HG02852 (cell line): Measurements from ENCODE around the gene TSPY1.
"Not testable (repeated sequence)": the region's sequence is repeated elsewhere in the genome, so short reads cannot be mapped to it uniquely, and the experiment has no call there.

ENCODE experiments used
- ATAC-seq: cut with Tn5 transposase; IDR thresholded peaks from one replicate; pipeline ENCODE4 v1.9.1; 2021; ENCODE audit warnings: mild to moderate bottlenecking, moderate library complexity; ENCODE audit not compliant: unreplicated experiment

The TSPY1 gene, protein sequence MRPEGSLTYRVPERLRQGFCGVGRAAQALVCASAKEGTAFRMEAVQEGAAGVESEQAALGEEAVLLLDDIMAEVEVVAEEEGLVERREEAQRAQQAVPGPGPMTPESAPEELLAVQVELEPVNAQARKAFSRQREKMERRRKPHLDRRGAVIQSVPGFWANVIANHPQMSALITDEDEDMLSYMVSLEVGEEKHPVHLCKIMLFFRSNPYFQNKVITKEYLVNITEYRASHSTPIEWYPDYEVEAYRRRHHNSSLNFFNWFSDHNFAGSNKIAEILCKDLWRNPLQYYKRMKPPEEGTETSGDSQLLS

DNA sequence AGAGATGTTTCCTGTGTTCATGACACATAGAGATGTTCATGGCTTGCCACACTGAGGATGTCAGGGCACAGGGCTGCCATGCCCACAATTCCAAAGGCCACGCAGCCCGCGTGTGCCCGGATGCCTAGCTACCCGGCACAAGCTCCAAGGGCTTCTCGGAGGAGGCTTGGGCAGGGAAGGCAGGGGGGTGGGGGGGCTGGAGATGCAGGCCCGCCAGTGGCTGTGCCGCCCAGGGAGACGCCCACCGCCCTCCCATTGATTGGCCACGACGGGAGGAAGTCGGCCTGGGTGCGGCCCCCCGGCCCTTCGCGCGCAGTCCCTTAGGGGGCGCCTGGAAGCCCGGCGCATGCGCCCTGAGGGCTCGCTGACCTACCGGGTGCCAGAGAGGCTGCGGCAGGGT lies at the start of gene TSPY1:
Gene TSPY1, plus strand, starts transcription at position 301 of the 400 bp plus-strand sequence. Its CDS starts 46 bp downstream, at position 347.
- not testable (repeated sequence) for ATAC-seq

DNA sequence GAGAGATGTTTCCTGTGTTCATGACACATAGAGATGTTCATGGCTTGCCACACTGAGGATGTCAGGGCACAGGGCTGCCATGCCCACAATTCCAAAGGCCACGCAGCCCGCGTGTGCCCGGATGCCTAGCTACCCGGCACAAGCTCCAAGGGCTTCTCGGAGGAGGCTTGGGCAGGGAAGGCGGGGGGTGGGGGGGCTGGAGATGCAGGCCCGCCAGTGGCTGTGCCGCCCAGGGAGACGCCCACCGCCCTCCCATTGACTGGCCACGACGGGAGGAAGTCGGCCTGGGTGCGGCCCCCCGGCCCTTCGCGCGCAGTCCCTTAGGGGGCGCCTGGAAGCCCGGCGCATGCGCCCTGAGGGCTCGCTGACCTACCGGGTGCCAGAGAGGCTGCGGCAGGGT lies 20.2 kb downstream of the TSPY1 start, which contains the start of gene TSPY9:
Gene TSPY9, plus strand, starts transcription at position 301 of the 400 bp plus-strand sequence. Its CDS starts 46 bp downstream, at position 347.
- ATAC-seq, result not testable (repeated sequence)

- ATAC-seq, result not testable (repeated sequence)
These were observed 37.6 kb downstream of the TSPY1 start for GRCh38 chrY:9504396-9504795.

DNA sequence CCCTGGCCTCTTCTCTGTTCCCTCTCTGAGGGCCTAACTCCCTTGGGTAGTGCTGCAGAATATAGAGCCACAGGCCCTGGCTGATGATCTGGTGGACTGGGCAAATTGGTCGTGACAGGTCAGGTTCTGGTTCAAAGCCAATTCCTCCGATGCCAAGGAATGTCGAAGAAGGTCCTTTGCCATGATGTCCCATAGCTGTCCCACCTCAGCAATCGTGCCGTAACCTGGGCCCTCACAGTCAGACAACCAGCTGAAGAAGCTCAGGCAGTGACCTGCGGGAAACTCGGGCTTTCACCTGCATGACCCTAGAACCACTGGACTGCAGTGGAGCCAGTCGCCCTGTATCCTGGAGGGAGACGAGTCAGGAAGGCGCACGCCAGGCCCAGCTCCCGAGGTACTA lies 49.5 kb downstream of the TSPY1 start:
- ATAC-seq, result not testable (repeated sequence)
